OCI-LY1 (cell line): ENCODE measurements around the gene PRRG1.
"Not testable (repeated sequence)": the region's sequence is repeated elsewhere in the genome, so short reads cannot be mapped to it uniquely, and the experiment has no call there.

Source experiments
- H2AFZ ChIP-seq: fragments of 200-600 bp; sonication (generic), shearing (Covaris generic); 2 replicates; pipeline ENCODE4 v1.6.0; 2014; ENCODE audit warnings: antibody characterized with exemption, mild to moderate bottlenecking, low read length
- H3F3A ChIP-seq: fragments of 200-600 bp; sonication (generic), shearing (Covaris generic); 2 replicates; pipeline ENCODE4 v1.6.0; 2014; ENCODE audit warnings: mild to moderate bottlenecking, antibody characterized with exemption, low read length, moderate library complexity; ENCODE audit not compliant: insufficient read depth
- H3K27ac ChIP-seq: fragments of 200-600 bp; sonication (generic); 2 replicates; pipeline ENCODE4 v1.5.1; 2014; ENCODE audit warnings: low read length, mixed run types, mild to moderate bottlenecking, low read depth; ENCODE audit not compliant: poor library complexity, severe bottlenecking
- H3K27me3 ChIP-seq: fragments of 200-600 bp; sonication (generic); 2 replicates; pipeline ENCODE4 v1.6.0; 2014; ENCODE audit warnings: antibody characterized with exemption, mild to moderate bottlenecking, low read length, moderate library complexity; ENCODE audit not compliant: insufficient read depth
- H3K36me3 ChIP-seq: fragments of 200-600 bp; sonication (generic); 2 replicates; pipeline ENCODE4 v1.6.1; 2014; ENCODE audit warnings: mild to moderate bottlenecking, antibody characterized with exemption, low read length, moderate library complexity, mixed read lengths; ENCODE audit not compliant: insufficient read depth
- H3K4me1 ChIP-seq: fragments of 200-600 bp; sonication (generic); 2 replicates; pipeline ENCODE4 v1.5.1; 2014; ENCODE audit warnings: mild to moderate bottlenecking, low read length, moderate library complexity; ENCODE audit not compliant: insufficient read depth, severe bottlenecking
- H3K4me2 ChIP-seq: fragments of 200-600 bp; sonication (generic), shearing (Covaris generic); 2 replicates; pipeline ENCODE4 v1.6.1; 2014; ENCODE audit warnings: low read length
- H3K4me3 ChIP-seq: fragments of 200-600 bp; sonication (generic); 2 replicates; pipeline ENCODE4 v1.5.1; 2014; ENCODE audit warnings: low read length, low read depth, mild to moderate bottlenecking, mixed read lengths; ENCODE audit not compliant: poor library complexity, severe bottlenecking
- H3K79me2 ChIP-seq: fragments of 200-600 bp; shearing (Covaris generic); 2 replicates; pipeline ENCODE4 v1.6.1; 2016; ENCODE audit warnings: mixed run types, low read length, mixed read lengths; ENCODE audit not compliant: insufficient read depth
- H3K9ac ChIP-seq: fragments of 200-600 bp; sonication (generic), shearing (Covaris generic); 2 replicates; pipeline ENCODE4 v1.6.1; 2014; ENCODE audit warnings: mild to moderate bottlenecking, low read length, mixed read lengths
- H3K9me2 ChIP-seq: fragments of 200-600 bp; sonication (generic), shearing (Covaris generic); 2 replicates; pipeline ENCODE4 v1.6.1; 2014; ENCODE audit warnings: low read depth, mild to moderate bottlenecking, low read length, mixed read lengths
- H3K9me3 ChIP-seq: fragments of 200-600 bp; shearing (Covaris generic); 2 replicates; pipeline ENCODE4 v1.6.1; 2014; ENCODE audit warnings: low read length, mixed read lengths
- H4K20me1 ChIP-seq: fragments of 200-600 bp; sonication (generic), shearing (Covaris generic); 2 replicates; pipeline ENCODE4 v1.6.0; 2016; ENCODE audit warnings: mild to moderate bottlenecking, low read length; ENCODE audit not compliant: insufficient read depth
- CTCF ChIP-seq: fragments of 200-600 bp; sonication (generic), shearing (Covaris generic); IDR thresholded peaks from 2 replicates; pipeline ENCODE4 v1.5.1; 2017; ENCODE audit warnings: mild to moderate bottlenecking, antibody characterized with exemption, low read length, moderate library complexity, mixed read lengths
- EZH2 ChIP-seq: fragments of 200-600 bp; sonication (generic), shearing (Covaris generic); IDR thresholded peaks from 2 replicates; pipeline ENCODE4 v1.8.0; 2017; ENCODE audit warnings: borderline replicate concordance, mixed run types, mild to moderate bottlenecking, antibody characterized with exemption, low read length, moderate library complexity, mixed read lengths

The PRRG1 gene

DNA sequence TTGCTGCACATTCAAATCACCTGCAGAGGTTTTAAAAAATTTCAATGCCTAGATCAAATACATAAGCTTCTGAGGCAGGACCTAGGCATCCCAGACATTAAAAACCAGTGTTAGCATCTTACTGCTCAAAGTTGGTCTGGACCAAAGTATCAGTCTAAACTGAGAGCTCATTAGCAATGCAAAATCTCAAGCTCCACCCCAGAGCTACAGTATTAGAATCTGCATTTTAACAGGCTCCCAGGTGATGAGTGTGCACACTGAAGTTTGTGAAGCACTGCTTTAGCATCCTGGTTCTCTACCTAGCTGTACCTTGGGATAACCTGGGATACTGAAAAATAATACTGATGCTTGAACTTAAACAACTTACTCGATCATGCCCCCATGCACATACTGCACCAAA lies 96.0 kb downstream of the PRRG1 start:
- no peaks in the 10 kb centered on the region for H3K27me3 ChIP-seq
- TF ChIP-seq EZH2: no peak
- TF ChIP-seq CTCF: no peak
- H3K9ac ChIP-seq: no peak overlapping the region
- no peaks in the 10 kb centered on the region for H3K36me3 ChIP-seq
- H2AFZ ChIP-seq: no peak overlapping the region
- H3K79me2 ChIP-seq: no peaks in the 10 kb centered on the region
- no peaks in the 10 kb centered on the region for H3F3A ChIP-seq
- H3K4me1 ChIP-seq: no peaks in the 10 kb centered on the region
- H3K9me2 ChIP-seq: no peaks in the 10 kb centered on the region
- H3K4me3 ChIP-seq: no peak overlapping the region
- no peaks in the 10 kb centered on the region for H4K20me1 ChIP-seq
- no peak overlapping the region for H3K27ac ChIP-seq
- H3K4me2 ChIP-seq: no peak overlapping the region
- no peaks in the 10 kb centered on the region for H3K9me3 ChIP-seq

- Histone ChIP-seq H4K20me1 (no peaks in the 10 kb centered on the region), H3K79me2 (no peaks in the 10 kb centered on the region), H3K27me3 (no peaks in the 10 kb centered on the region), H3K27ac (no peak overlapping the region), H3K9ac (no peak overlapping the region), H3K9me3 (no peaks in the 10 kb centered on the region), H3K4me3 (no peak overlapping the region), H2AFZ (no peak overlapping the region), H3K36me3 (no peaks in the 10 kb centered on the region), H3K4me1 (no peaks in the 10 kb centered on the region), H3K4me2 (no peak overlapping the region), H3F3A (no peaks in the 10 kb centered on the region), H3K9me2 (no peaks in the 10 kb centered on the region)
- no peak for TF ChIP-seq EZH2
These were observed 104.7 kb downstream of the PRRG1 start for GRCh38 chrX:37453821-37454220.

DNA sequence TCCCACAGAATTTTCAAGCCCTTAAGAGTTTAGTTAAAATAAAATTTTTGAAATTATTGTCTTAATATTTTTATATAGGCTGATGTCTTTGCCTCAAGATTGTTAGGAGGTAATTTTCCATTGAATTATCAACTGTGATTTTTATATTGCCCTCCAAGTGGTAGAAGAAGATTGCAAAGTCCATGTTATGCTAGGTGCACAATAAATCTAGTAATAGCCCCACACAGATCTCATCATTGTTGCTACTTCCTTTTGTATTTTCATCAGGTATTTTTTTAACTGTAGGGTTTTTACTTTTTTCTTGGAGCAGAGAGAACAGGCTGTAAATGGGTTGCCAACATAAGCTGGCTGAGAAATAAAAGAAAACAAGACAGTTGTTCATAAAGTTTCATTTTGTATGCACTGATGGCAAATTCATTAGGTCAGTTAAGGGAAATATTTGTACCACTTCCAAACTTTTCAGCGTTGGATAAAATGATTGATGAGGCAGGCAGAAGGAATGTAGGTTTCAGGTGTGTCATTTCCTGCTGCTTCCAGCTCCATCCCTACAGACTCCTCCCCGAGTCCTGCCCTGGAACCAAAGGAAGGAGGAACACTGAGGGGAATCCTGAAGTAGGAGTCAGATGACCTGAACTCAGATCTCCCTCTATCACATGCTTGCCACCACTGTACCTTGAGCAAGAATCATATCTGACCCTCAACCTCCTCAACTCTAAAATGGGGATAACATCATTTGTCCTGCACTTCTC lies 105.5 kb downstream of the PRRG1 start:
- H3K9ac ChIP-seq: no peak overlapping the region
- TF ChIP-seq EZH2: no peak
- no peak for TF ChIP-seq CTCF
- H3K4me3 ChIP-seq: no peak overlapping the region
- no peaks in the 10 kb centered on the region for H3K27me3 ChIP-seq
- no peaks in the 10 kb centered on the region for H4K20me1 ChIP-seq
- H2AFZ ChIP-seq: no peak overlapping the region
- H3K79me2 ChIP-seq: no peaks in the 10 kb centered on the region
- no peaks in the 10 kb centered on the region for H3K9me3 ChIP-seq
- H3K4me2 ChIP-seq: no peak overlapping the region
- no peaks in the 10 kb centered on the region for H3F3A ChIP-seq
- no peaks in the 10 kb centered on the region for H3K36me3 ChIP-seq
- H3K27ac ChIP-seq: no peak overlapping the region
- H3K9me2 ChIP-seq: no peaks in the 10 kb centered on the region
- H3K4me1 ChIP-seq: no peaks in the 10 kb centered on the region

GRCh38 chrX:37455381-37455780 lies 106.2 kb downstream of the PRRG1 start:
- no peaks in the 10 kb centered on the region for H4K20me1 ChIP-seq
- no peaks in the 10 kb centered on the region for H3K9me2 ChIP-seq
- H3K4me2 ChIP-seq: no peak overlapping the region
- TF ChIP-seq EZH2: no peak
- no peaks in the 10 kb centered on the region for H3K9me3 ChIP-seq
- H3K27me3 ChIP-seq: no peaks in the 10 kb centered on the region
- no peaks in the 10 kb centered on the region for H3K4me1 ChIP-seq
- H3K27ac ChIP-seq: no peak overlapping the region
- no peak overlapping the region for H3K4me3 ChIP-seq
- H2AFZ ChIP-seq: no peak overlapping the region
- H3K79me2 ChIP-seq: no peaks in the 10 kb centered on the region
- H3K9ac ChIP-seq: no peak overlapping the region
- no peaks in the 10 kb centered on the region for H3K36me3 ChIP-seq
- H3F3A ChIP-seq: no peaks in the 10 kb centered on the region

- H3K9me2 ChIP-seq, H3K36me3 ChIP-seq, H3K79me2 ChIP-seq, H3K9ac ChIP-seq, H3K27ac ChIP-seq, H3K4me1 ChIP-seq, H3K27me3 ChIP-seq, H3K4me3 ChIP-seq, H3K4me2 ChIP-seq, H4K20me1 ChIP-seq, H3F3A ChIP-seq, H3K9me3 ChIP-seq, H2AFZ ChIP-seq: not testable (repeated sequence)
These were observed 111.1 kb downstream of the PRRG1 start for GRCh38 chrX:37460285-37460684.
